A549 treated with RU486 at 1 μM for 4 hours (cell line): ENCODE data around the gene MRFAP1L1. TPM values are rescaled to one million over a fixed set of nuclear protein-coding genes. Genes with fewer than 3 reads are reported as not detected.

Experiments
- total RNA-seq: library from RNA; stranded (reverse); fragments of 200-300 nt; extraction: Qiagen RNA extraction; gene quantifications from 5 replicates; pipeline ENCODE4 v1.2.3, GENCODE V29; 2022; ENCODE audit warnings: low read depth

Gene MRFAP1L1
- total RNA-seq: 27.9 to 38.9 TPM (median 34.3 TPM) in 5 replicates

DNA sequence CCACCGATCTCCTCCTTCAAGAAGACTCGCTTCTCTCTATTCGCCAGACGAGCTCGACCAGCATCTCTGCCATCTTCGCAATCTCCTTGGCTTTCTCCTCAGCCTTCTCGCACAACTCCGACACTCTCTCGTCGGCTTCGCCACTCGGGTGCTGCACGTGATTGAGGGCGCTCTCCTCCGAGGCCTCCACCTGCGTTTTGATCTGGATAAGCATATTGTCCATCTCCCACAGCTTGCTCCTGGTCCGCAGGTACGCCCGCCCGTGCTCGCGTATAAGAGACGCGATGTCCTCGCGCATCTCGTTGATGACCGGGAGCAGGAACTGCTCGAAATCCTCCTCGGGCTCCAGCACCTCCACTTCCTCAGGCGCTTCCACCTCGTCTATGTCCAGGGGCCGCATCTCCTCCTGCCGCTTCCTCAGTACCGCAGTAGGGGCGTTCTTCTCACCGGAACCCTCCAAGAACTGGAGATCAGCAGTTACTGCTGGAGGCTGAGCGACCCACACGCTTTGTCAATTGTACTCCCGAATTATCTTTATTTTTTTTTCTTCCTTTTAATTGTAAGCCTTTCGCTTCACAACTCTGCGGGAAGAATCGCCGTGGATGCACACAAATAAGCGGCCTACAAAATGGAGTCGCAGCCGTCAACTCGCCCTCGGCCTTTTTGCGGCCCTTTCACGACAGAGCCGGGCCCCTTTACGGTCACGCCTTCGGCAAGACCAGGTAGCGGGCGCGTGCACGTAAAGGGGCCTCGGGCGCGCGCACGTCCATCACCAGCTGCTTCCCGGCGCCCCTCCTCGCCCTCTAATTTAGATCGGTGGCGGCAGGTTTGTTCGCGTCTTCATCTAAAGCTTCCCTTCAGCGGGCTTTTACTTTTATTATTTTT is at the start of gene MRFAP1L1:
TSS of gene MRFAP1L1 (minus strand) at position 636 of the 885 bp plus-strand sequence. CDS start at position 400, 236 bp downstream.

GRCh38 chr4:6716018-6716911 is 6.6 kb upstream of the MRFAP1L1 start, which contains the start of gene BLOC1S4:
BLOC1S4 (plus strand) TSS chr4:6716174; CDS start chr4:6716210, 36 bp downstream.

DNA sequence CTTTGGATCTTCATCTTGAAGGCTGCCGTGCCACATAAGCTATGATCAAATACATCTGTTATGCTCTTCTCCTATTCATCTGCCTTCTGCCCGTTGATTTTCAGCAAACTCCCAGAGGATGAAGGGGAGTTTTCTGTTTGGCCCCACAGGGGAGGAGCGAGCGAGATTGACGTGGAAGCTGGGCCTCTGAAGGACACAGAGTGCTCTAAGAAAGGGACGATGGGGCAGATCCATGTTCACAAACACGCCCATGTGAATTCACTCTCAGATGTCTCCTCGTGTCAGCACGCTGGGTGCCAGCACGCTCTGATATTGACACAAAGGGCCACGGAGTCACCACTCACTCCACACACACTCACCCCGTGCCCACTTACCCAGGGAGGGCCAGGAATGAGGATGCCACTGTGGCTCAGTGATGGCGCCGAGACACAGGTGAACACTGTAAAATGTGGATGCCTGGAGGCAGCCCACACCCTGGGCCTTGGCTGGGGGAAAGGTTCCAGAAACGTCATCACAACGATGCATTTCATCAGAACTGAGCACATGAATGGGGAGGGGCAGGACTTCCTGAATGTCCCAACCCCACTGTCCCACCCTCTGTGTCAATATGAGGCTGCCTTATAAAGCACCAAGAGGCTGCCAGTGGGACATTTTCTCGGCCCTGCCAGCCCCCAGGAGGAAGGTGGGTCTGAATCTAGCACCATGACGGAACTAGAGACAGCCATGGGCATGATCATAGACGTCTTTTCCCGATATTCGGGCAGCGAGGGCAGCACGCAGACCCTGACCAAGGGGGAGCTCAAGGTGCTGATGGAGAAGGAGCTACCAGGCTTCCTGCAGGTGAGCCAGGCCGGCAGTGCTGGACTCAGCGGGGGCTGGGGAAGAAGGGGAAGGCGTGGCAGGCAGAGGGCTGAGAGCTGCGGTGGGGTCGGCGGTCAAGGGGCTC is 16.2 kb downstream of the MRFAP1L1 start, which contains the start of gene S100P:
TSS of gene S100P (plus strand) at position 648 of the 946 bp plus-strand sequence. CDS start at position 703, 55 bp downstream.

Other genes with a start within 250 kb of the MRFAP1L1 start
- gene PPP2R2C, start 237.3 kb downstream of the MRFAP1L1 start, total RNA-seq: 28.1 to 37.9 TPM (median 35.6 TPM) in 5 replicates
- gene MAN2B2, start 134.7 kb downstream of the MRFAP1L1 start, total RNA-seq: 8.1 to 11.9 TPM (median 9.5 TPM) in 5 replicates
- 229 to 278 TPM (median 247 TPM) in 5 replicates for gene MRFAP1, start 69.2 kb downstream of the MRFAP1L1 start, total RNA-seq
- 27.5 to 78.2 TPM (median 64.1 TPM) in 5 replicates for gene S100P, start 16.0 kb downstream of the MRFAP1L1 start, total RNA-seq
- 13.0 to 17.8 TPM (median 16.7 TPM) in 5 replicates for gene BLOC1S4, start 6.3 kb upstream of the MRFAP1L1 start, total RNA-seq
- gene KIAA0232, start 72.9 kb upstream of the MRFAP1L1 start, total RNA-seq: 4.6 to 9.8 TPM (median 8.6 TPM) in 5 replicates
- 29.0 to 34.3 TPM (median 33.5 TPM) in 5 replicates for gene TBC1D14, start 200.0 kb upstream of the MRFAP1L1 start, total RNA-seq